ENCODE data around the gene SH3BGRL3. TPM values are rescaled to one million over a fixed set of nuclear protein-coding genes. Genes with fewer than 3 reads are reported as not detected.

The SH3BGRL3 gene
- total and polyA plus RNA-seq, 2 experiments from 2014 or later: 30.9 to 370 TPM

DNA sequence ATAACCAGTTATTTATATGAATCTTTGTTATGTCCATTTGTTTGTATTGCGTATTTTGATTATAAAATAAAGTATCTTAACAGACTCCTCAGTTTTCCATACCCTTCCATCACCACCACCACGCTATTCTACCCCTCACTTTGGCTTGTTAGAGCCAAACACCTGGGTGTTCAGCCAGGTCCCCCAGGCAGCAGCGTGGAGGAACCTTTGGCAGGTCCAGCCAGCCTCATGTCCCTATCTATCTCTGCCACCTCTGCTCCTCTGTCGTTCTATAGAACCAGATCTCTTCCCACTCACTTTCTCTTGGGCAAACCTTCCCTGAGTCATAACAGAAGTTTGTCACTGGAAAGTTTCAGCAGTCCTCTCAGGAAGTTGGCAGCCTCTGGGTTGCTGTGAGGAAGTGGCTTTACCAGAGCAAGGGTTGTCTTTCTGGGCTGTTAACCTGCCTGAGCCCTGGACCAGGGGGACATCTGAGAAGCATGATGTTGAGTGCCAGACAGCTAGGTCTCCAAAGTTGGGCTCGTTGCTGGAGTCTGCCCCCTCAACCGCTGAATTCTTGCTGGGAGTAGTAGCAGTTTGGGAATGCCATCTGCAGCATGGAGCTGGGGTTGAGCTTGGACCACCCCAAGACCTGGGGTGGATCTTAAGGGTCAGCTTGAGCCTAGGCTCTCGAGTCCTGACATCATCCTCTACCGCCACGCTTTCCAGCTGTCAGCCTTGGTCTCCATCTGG, 996 bp upstream of the SH3BGRL3 start:
- Histone ChIP-seq H3F3A (replicated peaks; ENCODE audit: low read depth) (peaks cover 27% of the 10 kb centered on the region), H3K4me3 (peak overlapping the region; percentile 85), H3K4me1 (ENCODE audit: insufficient read depth) (peaks cover 15% of the 10 kb centered on the region), H3K27me3 (ENCODE audit: insufficient read depth) (no peaks in the 10 kb centered on the region), H2AFZ (no peak overlapping the region), H3K79me2 (replicated peaks; ENCODE audit: insufficient read depth) (no peaks in the 10 kb centered on the region), H4K20me1 (replicated peaks; ENCODE audit: insufficient read depth) (no peaks in the 10 kb centered on the region; the same call in 1 of the 2 replicates), H3K36me3 (ENCODE audit: insufficient read depth) (peaks cover 21% of the 10 kb centered on the region), H3K27ac (ENCODE audit: low read depth) (peak overlapping the region; percentile 78; the same call in 1 of the 2 replicates), H3K9me2 (ENCODE audit: insufficient read depth) (no peaks in the 10 kb centered on the region), H3K4me2 (peak overlapping the region; percentile 92)
- H3K36me3 Mint-ChIP-seq (ENCODE audit: low read depth): peaks cover 52% of the 10 kb centered on the region
- H3K4me1 Mint-ChIP-seq: peaks cover 48% of the 10 kb centered on the region
- H3K4me3 Mint-ChIP-seq: peak overlapping the region; percentile 88
- peak overlapping the region; percentile 96; the same call in 1 of the 2 replicates for H3K27ac Mint-ChIP-seq
- ATAC-seq: peak; percentile 3; the same call in 2 of the 3 replicates
- peaks cover 20% of the 10 kb centered on the region for H3K27me3 Mint-ChIP-seq (ENCODE audit: insufficient read depth, low read depth, poor library complexity)
- no peak for TF ChIP-seq REST (IDR thresholded peaks at IDR 0.05; ENCODE audit: unreplicated experiment)
- TF ChIP-seq ZNF331 (CRISPR knock-in tag; IDR thresholded peaks at IDR 0.05; ENCODE audit: low read depth): no peak
- no peak for TF ChIP-seq ETS1 (IDR thresholded peaks at IDR 0.05)
- TF ChIP-seq EZH2phosphoT487 (IDR thresholded peaks at IDR 0.05; ENCODE audit: unreplicated experiment): no peak
- no peak for TF ChIP-seq STAT1 (IDR thresholded peaks at IDR 0.05; ENCODE audit: unreplicated experiment)
- TF ChIP-seq ZNF114 (CRISPR knock-in tag; IDR thresholded peaks at IDR 0.05): no peak
- TF ChIP-seq ZNF462 (CRISPR knock-in tag; IDR thresholded peaks at IDR 0.05): no peak
- TF ChIP-seq CREB1 (CRISPR knock-in tag; IDR thresholded peaks at IDR 0.05; ENCODE audit: low read depth): no peak
- TF ChIP-seq EZH2 (IDR thresholded peaks at IDR 0.05; ENCODE audit: low read depth, unreplicated experiment): no peak
- TF ChIP-seq NANOG (IDR thresholded peaks at IDR 0.05; ENCODE audit: borderline replicate concordance): no peak
- no peak for TF ChIP-seq JUNB (IDR thresholded peaks at IDR 0.05; ENCODE audit: unreplicated experiment)
- no peak for TF ChIP-seq POLR2AphosphoS5 (IDR thresholded peaks at IDR 0.05; ENCODE audit: low read depth)
- TF ChIP-seq CTCF (conservative IDR thresholded peaks at IDR 0.05; ENCODE audit: low read depth in 2 of 2): no peak
- DNase-seq (ENCODE audit: low spot score): no peak
- no peaks in the 10 kb centered on the region; the same call in 2 of the 3 replicates for H3K9me3 Mint-ChIP-seq

Data from GM23338 (cell line).